KMS-11 (cell line): ENCODE data around the gene GFRA4.

Experiments
- H2AFZ ChIP-seq: fragments of 200-600 bp; sonication (generic); 2 replicates; pipeline ENCODE4 v1.6.1; 2016; ENCODE audit warnings: antibody characterized with exemption, mixed run types, low read depth
- H3K27ac ChIP-seq: fragments of 200-600 bp; sonication (generic); 2 replicates; pipeline ENCODE4 v1.6.1; 2016; ENCODE audit warnings: mild to moderate bottlenecking, mixed run types
- H3K27me3 ChIP-seq: fragments of 200-600 bp; sonication (generic); 2 replicates; pipeline ENCODE4 v1.6.1; 2017; ENCODE audit warnings: mild to moderate bottlenecking, low read depth, mixed run types, moderate library complexity; ENCODE audit not compliant: insufficient read depth
- H3K36me3 ChIP-seq: fragments of 200-600 bp; sonication (generic); 2 replicates; pipeline ENCODE4 v1.6.1; 2017; ENCODE audit warnings: mild to moderate bottlenecking, mixed run types; ENCODE audit not compliant: insufficient read depth
- H3K4me1 ChIP-seq: fragments of 200-600 bp; sonication (generic); 2 replicates; pipeline ENCODE4 v1.6.1; 2016; ENCODE audit warnings: mild to moderate bottlenecking, low read depth, mixed run types; ENCODE audit not compliant: poor library complexity, severe bottlenecking
- H3K4me2 ChIP-seq: fragments of 200-600 bp; sonication (generic); 2 replicates; pipeline ENCODE4 v1.7.0; 2016; ENCODE audit warnings: mild to moderate bottlenecking, mixed run types
- H3K4me3 ChIP-seq: fragments of 200-600 bp; sonication (generic); IDR thresholded peaks from 2 replicates; pipeline ENCODE4 v1.6.1; 2017; ENCODE audit warnings: low read depth, low read length, mixed read lengths; ENCODE audit not compliant: insufficient read depth
- H3K79me2 ChIP-seq: fragments of 200-600 bp; sonication (generic); 2 replicates; pipeline ENCODE4 v1.6.1; 2016; ENCODE audit warnings: low read depth, mixed run types; ENCODE audit not compliant: insufficient read depth
- H3K9ac ChIP-seq: fragments of 200-600 bp; sonication (generic); 2 replicates; pipeline ENCODE4 v1.6.1; 2016; ENCODE audit warnings: mild to moderate bottlenecking, mixed run types
- H4K20me1 ChIP-seq: fragments of 200-600 bp; sonication (generic); 2 replicates; pipeline ENCODE4 v1.6.1; 2016; ENCODE audit warnings: mild to moderate bottlenecking, mixed run types; ENCODE audit not compliant: insufficient read depth
- CTCF ChIP-seq: fragments of 200-600 bp; sonication (generic); conservative IDR thresholded peaks from 2 replicates; pipeline ENCODE4 v1.6.1; 2017; ENCODE audit warnings: low read depth, mild to moderate bottlenecking, antibody characterized with exemption, low read length, moderate library complexity, mixed read lengths

Gene GFRA4

GRCh38 chr20:3710011-3710466 is 46.8 kb upstream of the GFRA4 start:
- no peak for TF ChIP-seq CTCF
- Histone ChIP-seq H3K9ac (no peak overlapping the region), H3K79me2 (no peaks in the 10 kb centered on the region), H4K20me1 (no peaks in the 10 kb centered on the region), H2AFZ (no peak overlapping the region), H3K27me3 (no peaks in the 10 kb centered on the region), H3K4me2 (no peak overlapping the region), H3K27ac (no peak overlapping the region), H3K36me3 (no peaks in the 10 kb centered on the region), H3K4me3 (no peak overlapping the region), H3K4me1 (no peaks in the 10 kb centered on the region)

- Histone ChIP-seq H3K4me1 (no peaks in the 10 kb centered on the region), H3K27me3 (no peaks in the 10 kb centered on the region), H2AFZ (no peak overlapping the region), H3K36me3 (no peaks in the 10 kb centered on the region), H3K4me3 (no peak overlapping the region), H3K79me2 (no peaks in the 10 kb centered on the region), H3K9ac (no peak overlapping the region), H4K20me1 (no peaks in the 10 kb centered on the region), H3K4me2 (no peak overlapping the region), H3K27ac (no peak overlapping the region)
- no peak for TF ChIP-seq CTCF
Observed at GRCh38 chr20:3707508-3707899, 44.3 kb upstream of the GFRA4 start.

- H3K4me2 ChIP-seq = no peak overlapping the region
- no peaks in the 10 kb centered on the region for H3K27me3 ChIP-seq
- H3K4me3 ChIP-seq = no peak overlapping the region
- TF ChIP-seq CTCF = no peak
- H4K20me1 ChIP-seq = no peaks in the 10 kb centered on the region
- no peak overlapping the region for H3K9ac ChIP-seq
- no peak overlapping the region for H2AFZ ChIP-seq
- no peak overlapping the region for H3K27ac ChIP-seq
- no peaks in the 10 kb centered on the region for H3K4me1 ChIP-seq
- H3K36me3 ChIP-seq = no peaks in the 10 kb centered on the region
- H3K79me2 ChIP-seq = no peaks in the 10 kb centered on the region
Observed at GRCh38 chr20:3706774-3707507, 43.7 kb upstream of the GFRA4 start.

- H2AFZ ChIP-seq = no peak overlapping the region
- no peaks in the 10 kb centered on the region for H3K79me2 ChIP-seq
- H3K27me3 ChIP-seq = no peaks in the 10 kb centered on the region
- H3K4me1 ChIP-seq = no peaks in the 10 kb centered on the region
- H3K4me2 ChIP-seq = no peak overlapping the region
- no peak for TF ChIP-seq CTCF
- no peak overlapping the region for H3K4me3 ChIP-seq
- no peak overlapping the region for H3K9ac ChIP-seq
- H4K20me1 ChIP-seq = no peaks in the 10 kb centered on the region
- no peaks in the 10 kb centered on the region for H3K36me3 ChIP-seq
- no peak overlapping the region for H3K27ac ChIP-seq
Observed at GRCh38 chr20:3705970-3706739, 43.0 kb upstream of the GFRA4 start.
